Endothelial cell (in vitro differentiated cells): ENCODE measurements around the gene SERGEF. TPM values are rescaled to one million over a fixed set of nuclear protein-coding genes. Genes with fewer than 3 reads are reported as not detected.
"Not testable (repeated sequence)": the region's sequence is repeated elsewhere in the genome, so short reads cannot be mapped to it uniquely, and the experiment has no call there.

Experiments used
- DNase-seq: peaks from one replicate; pipeline ENCODE4 v3.0.0; 2021; ENCODE audit warnings: low spot score
- H3K27ac Mint-ChIP-seq: one replicate; pipeline ENCODE4 v1.8.0; 2021; ENCODE audit warnings: mixed read lengths, inconsistent platforms; ENCODE audit not compliant: unreplicated experiment
- H3K27me3 Mint-ChIP-seq: one replicate; pipeline ENCODE4 v1.8.0; 2021; ENCODE audit warnings: mild to moderate bottlenecking, moderate library complexity, mixed read lengths, inconsistent platforms; ENCODE audit not compliant: unreplicated experiment
- H3K36me3 Mint-ChIP-seq: one replicate; pipeline ENCODE4 v1.8.0; 2021; ENCODE audit warnings: mild to moderate bottlenecking, low read depth, mixed read lengths, inconsistent platforms; ENCODE audit not compliant: unreplicated experiment
- H3K4me1 Mint-ChIP-seq: one replicate; pipeline ENCODE4 v1.8.0; 2021; ENCODE audit warnings: mild to moderate bottlenecking, mixed read lengths, inconsistent platforms; ENCODE audit not compliant: unreplicated experiment
- H3K4me3 Mint-ChIP-seq: one replicate; pipeline ENCODE4 v1.8.0; 2021; ENCODE audit warnings: mild to moderate bottlenecking, mixed read lengths, inconsistent platforms; ENCODE audit not compliant: unreplicated experiment
- H3K9me3 Mint-ChIP-seq: one replicate; pipeline ENCODE4 v1.8.0; 2021; ENCODE audit warnings: mixed read lengths, inconsistent platforms; ENCODE audit not compliant: unreplicated experiment
- CTCF ChIP-seq: fragments of 200-600 bp; sonication (generic); IDR thresholded peaks from one replicate; pipeline ENCODE4 v1.5.0; 2021; ENCODE audit warnings: antibody characterized with exemption; ENCODE audit not compliant: unreplicated experiment
- total RNA-seq: library from RNA; stranded (reverse); fragmentation: NEBNext Ultra II Directional; extraction: Animal tissue kit (Norgen Biotek cat#: 25700); gene quantifications from one replicate; pipeline ENCODE4 v1.2.1, GENCODE V29; 2021; ENCODE audit not compliant: unreplicated experiment

Gene SERGEF
- total RNA-seq, 1 donor from 2014 or later = 19.1 TPM

GRCh38 chr11:18005376-18006129 lies 7.3 kb downstream of the SERGEF start:
- no peaks in the 10 kb centered on the region for H3K4me1 Mint-ChIP-seq
- H3K36me3 Mint-ChIP-seq = peaks cover 7% of the 10 kb centered on the region
- no peak for DNase-seq
- no peak overlapping the region for H3K27ac Mint-ChIP-seq
- H3K4me3 Mint-ChIP-seq = no peak overlapping the region
- TF ChIP-seq CTCF = no peak
- no peaks in the 10 kb centered on the region for H3K27me3 Mint-ChIP-seq
- no peaks in the 10 kb centered on the region for H3K9me3 Mint-ChIP-seq

- no peaks in the 10 kb centered on the region for H3K27me3 Mint-ChIP-seq
- no peaks in the 10 kb centered on the region for H3K9me3 Mint-ChIP-seq
- no peaks in the 10 kb centered on the region for H3K4me1 Mint-ChIP-seq
- H3K36me3 Mint-ChIP-seq = peaks cover 4% of the 10 kb centered on the region
- DNase-seq = no peak
- no peak for TF ChIP-seq CTCF
- no peak overlapping the region for H3K4me3 Mint-ChIP-seq
- H3K27ac Mint-ChIP-seq = no peak overlapping the region
Measured at GRCh38 chr11:18001191-18001590, 11.7 kb downstream of the SERGEF start.

GRCh38 chr11:18000760-18001159 lies 12.1 kb downstream of the SERGEF start:
- DNase-seq = no peak
- Mint-ChIP-seq H3K4me3 (no peak overlapping the region), H3K27ac (no peak overlapping the region), H3K4me1 (no peaks in the 10 kb centered on the region), H3K9me3 (no peaks in the 10 kb centered on the region), H3K27me3 (no peaks in the 10 kb centered on the region), H3K36me3 (peaks cover 4% of the 10 kb centered on the region)
- TF ChIP-seq CTCF = no peak

GRCh38 chr11:18000128-18000527 lies 12.7 kb downstream of the SERGEF start:
- not testable (repeated sequence) for H3K27ac Mint-ChIP-seq, H3K9me3 Mint-ChIP-seq, H3K36me3 Mint-ChIP-seq, DNase-seq, H3K27me3 Mint-ChIP-seq, H3K4me1 Mint-ChIP-seq, H3K4me3 Mint-ChIP-seq

- Mint-ChIP-seq H3K9me3 (no peaks in the 10 kb centered on the region), H3K27me3 (no peaks in the 10 kb centered on the region), H3K36me3 (no peaks in the 10 kb centered on the region), H3K27ac (no peak overlapping the region), H3K4me1 (no peaks in the 10 kb centered on the region), H3K4me3 (no peak overlapping the region)
- TF ChIP-seq CTCF = no peak
- DNase-seq = no peak
Measured at GRCh38 chr11:17992916-17993315, 19.9 kb downstream of the SERGEF start.
